Small intestine (tissue), 7 donors: ENCODE data around the gene PRSS33. TPM values are rescaled to one million over a fixed set of nuclear protein-coding genes. Genes with fewer than 3 reads are reported as not detected.

Experiments used
- DNase-seq, 2 donors: peaks; one replicate each; pipeline versions ENCODE4 v3.0.0 to v3.0.0-alpha.2; 2013
- FAIRE-seq: peaks from 2 replicates; lab custom pipeline; 2012; peaks lifted over from hg19 to GRCh38; lab: Jason Lieb, UNC
- H3K27ac ChIP-seq, 3 donors: one replicate each; pipeline ENCODE4 v1.5.1; 2013; ENCODE audit warnings: low read length in 2 of 3, mild to moderate bottlenecking in 2 of 3, control low read depth in 1 of 3, inconsistent platforms in 1 of 3, low read depth in 1 of 3, moderate library complexity in 1 of 3
- H3K27me3 ChIP-seq, 3 donors: one replicate each; pipeline ENCODE4 v1.6.1; 2013; ENCODE audit warnings: low read length in 3 of 3, inconsistent platforms in 1 of 3; ENCODE audit not compliant: control insufficient read depth in 3 of 3, insufficient read depth in 3 of 3
- H3K36me3 ChIP-seq, 3 donors: one replicate each; pipeline ENCODE4 v1.6.1; 2013; ENCODE audit warnings: low read length in 3 of 3, inconsistent platforms in 1 of 3, low read depth in 1 of 3, mild to moderate bottlenecking in 1 of 3, moderate library complexity in 1 of 3; ENCODE audit not compliant: control insufficient read depth in 3 of 3, insufficient read depth in 2 of 3
- H3K4me1 ChIP-seq, 3 donors: one replicate each; pipeline ENCODE4 v1.6.1; 2013; ENCODE audit warnings: low read length in 2 of 3, inconsistent platforms in 1 of 3, low read depth in 1 of 3, mild to moderate bottlenecking in 1 of 3, moderate library complexity in 1 of 3; ENCODE audit not compliant: control insufficient read depth in 3 of 3, insufficient read depth in 2 of 3
- H3K4me3 ChIP-seq, 3 donors: one replicate each; pipeline ENCODE4 v1.5.1; 2013; ENCODE audit warnings: low read length in 3 of 3, control low read depth in 1 of 3, inconsistent platforms in 1 of 3, low read depth in 1 of 3, mild to moderate bottlenecking in 1 of 3, moderate library complexity in 1 of 3
- H3K9me3 ChIP-seq, 2 donors: one replicate each; pipeline ENCODE4 v1.6.1; 2013; ENCODE audit warnings: low read depth in 1 of 2, low read length in 1 of 2; ENCODE audit not compliant: control insufficient read depth in 2 of 2, insufficient read depth in 1 of 2
- WGBS, 3 donors: extraction: QIAGEN DNeasy Blood & Tissue Kit; methylation state at CpG; one replicate each; pipeline ENCODE4 v1.1.7; 2013; 5-methylcytosine and 5-hydroxymethylcytosine counted together
- polyA plus RNA-seq, 4 donors: library from polyadenylated mRNA; stranded (reverse) in 3 of 4; unstranded in 1 of 4; fragments of 200-250 nt in 3 of 4; fragments of 120-200 nt in 1 of 4; gene quantifications; one replicate each; pipeline versions ENCODE4 v1.2.1 to v1.2.3, GENCODE V29; 2013
- donor health status: healthy with polysubstance abuse.
- donor health status: control.
- donor health status: control.
- donor health status: Bipolar disorder and iron deficiency.
- donor health status: healthy.

PRSS33 gene
- polyA plus RNA-seq, 4 donors, result 0.03 TPM; not detected in 3

- peaks cover 0 to 20% (median 3%) of the 10 kb centered on the region in 3 donors for H3K4me1 ChIP-seq
- WGBS, 3 donors, result 86 to 93% (median 89%) methylated on average over 23 of the region's 23 CpGs
- no peak overlapping the region for H3K4me3 ChIP-seq
- FAIRE-seq (no peak), DNase-seq (no peak)
- peaks cover 0 to 15% (median 0%) of the 10 kb centered on the region in 3 donors for H3K36me3 ChIP-seq
- H3K9me3 ChIP-seq, result no peaks in the 10 kb centered on the region
- H3K27ac ChIP-seq, result no peak overlapping the region
- H3K27me3 ChIP-seq, result peaks cover 0 to 13% (median 0%) of the 10 kb centered on the region in 3 donors
These were observed 8.0 kb downstream of the PRSS33 start for GRCh38 chr16:2779151-2779920.

- FAIRE-seq, result no peak
- WGBS, 3 donors, result 95 to 99% (median 96%) methylated on average over 12 of the region's 12 CpGs
- H3K27ac ChIP-seq, result peak overlapping the region in 2 of 3 donors; percentile 100
- H3K27me3 ChIP-seq, result peaks cover 0 to 7% (median 0%) of the 10 kb centered on the region in 3 donors
- no peak for DNase-seq
- H3K36me3 ChIP-seq, result peaks cover 0 to 22% (median 0%) of the 10 kb centered on the region in 3 donors
- H3K4me1 ChIP-seq, result peaks cover 0 to 20% (median 3%) of the 10 kb centered on the region in 3 donors
- no peaks in the 10 kb centered on the region for H3K9me3 ChIP-seq
- no peak overlapping the region for H3K4me3 ChIP-seq
These were observed 8.8 kb downstream of the PRSS33 start for GRCh38 chr16:2778630-2778958.

- DNase-seq (peak in 1 of 2 donors; percentile 40), FAIRE-seq (no peak)
- Histone ChIP-seq H3K27ac (peak overlapping the region; percentile 97 to 100 (median 100)), H3K36me3 (peaks cover 0 to 27% (median 0%) of the 10 kb centered on the region in 3 donors), H3K27me3 (peaks cover 0 to 7% (median 0%) of the 10 kb centered on the region in 3 donors), H3K4me3 (peak overlapping the region; percentile 61 to 99 (median 98)), H3K4me1 (peaks cover 0 to 20% (median 3%) of the 10 kb centered on the region in 3 donors), H3K9me3 (no peaks in the 10 kb centered on the region)
- 7 to 10% (median 8%) methylated on average over 27 of the region's 27 CpGs for WGBS, 3 donors
These were observed 9.3 kb downstream of the PRSS33 start for GRCh38 chr16:2777903-2778629.

GRCh38 chr16:2777231-2777902 is 10.0 kb downstream of the PRSS33 start, which contains the start of gene ELOB:
TSS of gene ELOB (minus strand) at chr16:2777280. CDS start at chr16:2777239, 41 bp downstream.
- whole genome bisulfite sequencing, 3 donors, result 0 to 1% (median 1%) methylated on average over 32 to 70 of the region's 70 CpGs
- no peak for FAIRE-seq
- peaks cover 0 to 4% (median 0%) of the 10 kb centered on the region in 3 donors for H3K27me3 ChIP-seq
- H3K9me3 ChIP-seq, result no peaks in the 10 kb centered on the region
- peak within 1 kb of the TSS; percentile 61 to 99 (median 98) for H3K4me3 ChIP-seq
- H3K27ac ChIP-seq, result peak within 1 kb of the TSS; percentile 97 to 100 (median 100)
- peaks cover 0 to 20% (median 3%) of the 10 kb centered on the region in 3 donors for H3K4me1 ChIP-seq
- peak; percentile 85 to 96 for DNase-seq
- H3K36me3 ChIP-seq, result peaks cover 0 to 32% (median 0%) of the 10 kb centered on the region in 3 donors

GRCh38 chr16:2776500-2777139 is 10.7 kb downstream of the PRSS33 start:
- 0 to 1% (median 0%) methylated on average over 60 to 72 of the region's 72 CpGs for WGBS, 3 donors
- DNase-seq (peak in 1 of 2 donors; percentile 68), FAIRE-seq (no peak)
- H3K4me1 ChIP-seq, result peaks cover 0 to 20% (median 3%) of the 10 kb centered on the region in 3 donors
- H3K27me3 ChIP-seq, result peaks cover 0 to 3% (median 0%) of the 10 kb centered on the region in 3 donors
- peak overlapping the region; percentile 61 to 98 (median 74) for H3K4me3 ChIP-seq
- peaks cover 0 to 39% (median 0%) of the 10 kb centered on the region in 3 donors for H3K36me3 ChIP-seq
- no peaks in the 10 kb centered on the region for H3K9me3 ChIP-seq
- H3K27ac ChIP-seq, result peak overlapping the region; percentile 36 to 77 (median 62)

- 46 to 48% (median 47%) methylated on average over 11 of the region's 11 CpGs for WGBS, 3 donors
- no peaks in the 10 kb centered on the region for H3K27me3 ChIP-seq
- peaks cover 0 to 20% (median 3%) of the 10 kb centered on the region in 3 donors for H3K4me1 ChIP-seq
- no peak overlapping the region for H3K27ac ChIP-seq
- FAIRE-seq (no peak), DNase-seq (no peak)
- no peaks in the 10 kb centered on the region for H3K9me3 ChIP-seq
- peaks cover 0 to 46% (median 2%) of the 10 kb centered on the region in 3 donors for H3K36me3 ChIP-seq
- peak overlapping the region; percentile 61 to 98 (median 74) for H3K4me3 ChIP-seq
These were observed 11.4 kb downstream of the PRSS33 start for GRCh38 chr16:2775765-2776499.

- H3K27ac ChIP-seq, result no peak overlapping the region
- WGBS, 3 donors, result 79 to 84% (median 79%) methylated on average over 7 of the region's 7 CpGs
- peaks cover 0 to 20% (median 3%) of the 10 kb centered on the region in 3 donors for H3K4me1 ChIP-seq
- no peak for FAIRE-seq
- H3K27me3 ChIP-seq, result no peaks in the 10 kb centered on the region
- DNase-seq, result no peak
- H3K36me3 ChIP-seq, result peaks cover 2 to 53% (median 8%) of the 10 kb centered on the region in 3 donors
- no peaks in the 10 kb centered on the region for H3K9me3 ChIP-seq
- H3K4me3 ChIP-seq, result no peak overlapping the region
These were observed 12.1 kb downstream of the PRSS33 start for GRCh38 chr16:2775131-2775716.
